Measurements from ENCODE around the gene KRTAP4-4. TPM values are rescaled to one million over a fixed set of nuclear protein-coding genes. Genes with fewer than 3 reads are reported as not detected.
"Not testable (repeated sequence)": the region's sequence is repeated elsewhere in the genome, so short reads cannot be mapped to it uniquely, and the experiment has no call there.

The KRTAP4-4 gene
- polyA plus RNA-seq, 4 donors, result not detected

- DNase-seq (ENCODE audit: low read depth in 4 of 4, low spot score in 2 of 4), result not testable (repeated sequence)
Measured at GRCh38 chr17:41148971-41149651, 11.4 kb downstream of the KRTAP4-4 start.

GRCh38 chr17:41147531-41148204 is 12.9 kb downstream of the KRTAP4-4 start:
- DNase-seq (ENCODE audit: low read depth in 4 of 4, low spot score in 2 of 4), result no peak

GRCh38 chr17:41145261-41145660 is 15.3 kb downstream of the KRTAP4-4 start:
- no peak for DNase-seq (ENCODE audit: low read depth in 4 of 4, low spot score in 2 of 4)

GRCh38 chr17:41144846-41145245 is 15.7 kb downstream of the KRTAP4-4 start:
- no peak for DNase-seq (ENCODE audit: low read depth in 4 of 4, low spot score in 2 of 4)

GRCh38 chr17:41141361-41141760 is 19.2 kb downstream of the KRTAP4-4 start:
- DNase-seq (ENCODE audit: low read depth in 4 of 4, low spot score in 2 of 4), result no peak

GRCh38 chr17:41140360-41141131 is 20.0 kb downstream of the KRTAP4-4 start, which contains the start of gene KRTAP4-6:
KRTAP4-6 (minus strand) TSS chr17:41140544; CDS start chr17:41140487, 57 bp downstream.
- DNase-seq (ENCODE audit: low read depth in 4 of 4, low spot score in 2 of 4), result no peak

- not testable (repeated sequence) for DNase-seq (ENCODE audit: low read depth in 4 of 4, low spot score in 2 of 4)
Measured at GRCh38 chr17:41139865-41140264, 20.7 kb downstream of the KRTAP4-4 start.

GRCh38 chr17:41133880-41134735 is 26.4 kb downstream of the KRTAP4-4 start:
- no peak for DNase-seq (ENCODE audit: low read depth in 4 of 4, low spot score in 2 of 4)

- DNase-seq (ENCODE audit: low read depth in 4 of 4, low spot score in 2 of 4), result no peak
Measured at GRCh38 chr17:41131979-41132378, 28.6 kb downstream of the KRTAP4-4 start.

- DNase-seq (ENCODE audit: low read depth in 4 of 4, low spot score in 2 of 4), result no peak
Measured at GRCh38 chr17:41127371-41127770, 33.2 kb downstream of the KRTAP4-4 start.

- no peak for DNase-seq (ENCODE audit: low read depth in 4 of 4, low spot score in 2 of 4)
Measured at GRCh38 chr17:41126412-41126811, 34.1 kb downstream of the KRTAP4-4 start.

- no peak for DNase-seq (ENCODE audit: low read depth in 4 of 4, low spot score in 2 of 4)
Measured at GRCh38 chr17:41125064-41125463, 35.5 kb downstream of the KRTAP4-4 start.

GRCh38 chr17:41123991-41124371 is 36.6 kb downstream of the KRTAP4-4 start, which contains the start of gene KRTAP4-12:
KRTAP4-12 (minus strand) TSS chr17:41124182; CDS start chr17:41124122, 60 bp downstream.
- not testable (repeated sequence) for DNase-seq (ENCODE audit: low read depth in 4 of 4, low spot score in 2 of 4)

GRCh38 chr17:41123292-41123990 is 37.1 kb downstream of the KRTAP4-4 start:
- not testable (repeated sequence) for DNase-seq (ENCODE audit: low read depth in 4 of 4, low spot score in 2 of 4)

GRCh38 chr17:41121742-41122141 is 38.8 kb downstream of the KRTAP4-4 start:
- DNase-seq (ENCODE audit: low read depth in 4 of 4, low spot score in 2 of 4), result no peak

- DNase-seq (ENCODE audit: low read depth in 4 of 4, low spot score in 2 of 4), result not testable (repeated sequence)
Measured at GRCh38 chr17:41119696-41120690, 40.6 kb downstream of the KRTAP4-4 start.

- DNase-seq (ENCODE audit: low read depth in 4 of 4, low spot score in 2 of 4), result no peak
Measured at GRCh38 chr17:41118721-41119120, 41.8 kb downstream of the KRTAP4-4 start.

- DNase-seq (ENCODE audit: low read depth in 4 of 4, low spot score in 2 of 4), result not testable (repeated sequence)
Measured at GRCh38 chr17:41117846-41118386, 42.6 kb downstream of the KRTAP4-4 start, which contains the start of gene KRTAP4-11. KRTAP4-11 (minus strand) TSS chr17:41118373; CDS start chr17:41118315, 58 bp downstream.

Measured in left renal cortex interstitium (tissue), 4 donors.